Lower leg skin (tissue), 3 donors: Measurements from ENCODE around the gene RSPH1.

Source experiments
- POLR2A ChIP-seq, 2 donors: fragments of 450-650 bp; IDR thresholded peaks; one replicate each; pipeline ENCODE4 v1.6.1; 2016 to 2017; ENCODE audit warnings: antibody characterized with exemption in 2 of 2, mild to moderate bottlenecking in 1 of 2, moderate library complexity in 1 of 2
- TF ChIP-seq, protein P1 (sequence below), 3 donors: fragments of 450-650 bp; IDR thresholded peaks; one replicate each; pipeline ENCODE4 v1.5.1; 2016; ENCODE audit warnings: antibody characterized with exemption in 3 of 3, mild to moderate bottlenecking in 3 of 3, moderate library complexity in 2 of 3

DNA sequence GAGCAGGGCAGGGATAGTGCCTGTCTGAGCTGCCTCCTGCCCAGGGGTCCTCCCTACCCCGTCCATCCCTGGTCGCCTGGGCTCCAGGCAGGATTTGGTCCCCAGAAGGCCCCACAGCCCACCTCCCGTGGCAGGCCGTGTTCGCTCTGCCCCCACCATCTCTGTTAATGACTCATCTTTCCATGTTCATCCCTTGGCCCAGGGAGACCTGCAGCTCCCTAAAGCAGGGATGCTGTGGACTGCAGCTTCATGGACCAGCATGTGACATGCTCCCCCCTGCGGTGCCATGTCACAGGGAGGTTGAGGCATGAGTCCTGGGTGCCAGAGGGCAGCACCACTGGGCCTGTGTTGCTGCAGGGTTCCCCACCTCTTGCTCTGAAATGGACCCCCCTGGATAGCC is 65.5 kb downstream of the RSPH1 start:
- TF ChIP-seq, protein P1, sequence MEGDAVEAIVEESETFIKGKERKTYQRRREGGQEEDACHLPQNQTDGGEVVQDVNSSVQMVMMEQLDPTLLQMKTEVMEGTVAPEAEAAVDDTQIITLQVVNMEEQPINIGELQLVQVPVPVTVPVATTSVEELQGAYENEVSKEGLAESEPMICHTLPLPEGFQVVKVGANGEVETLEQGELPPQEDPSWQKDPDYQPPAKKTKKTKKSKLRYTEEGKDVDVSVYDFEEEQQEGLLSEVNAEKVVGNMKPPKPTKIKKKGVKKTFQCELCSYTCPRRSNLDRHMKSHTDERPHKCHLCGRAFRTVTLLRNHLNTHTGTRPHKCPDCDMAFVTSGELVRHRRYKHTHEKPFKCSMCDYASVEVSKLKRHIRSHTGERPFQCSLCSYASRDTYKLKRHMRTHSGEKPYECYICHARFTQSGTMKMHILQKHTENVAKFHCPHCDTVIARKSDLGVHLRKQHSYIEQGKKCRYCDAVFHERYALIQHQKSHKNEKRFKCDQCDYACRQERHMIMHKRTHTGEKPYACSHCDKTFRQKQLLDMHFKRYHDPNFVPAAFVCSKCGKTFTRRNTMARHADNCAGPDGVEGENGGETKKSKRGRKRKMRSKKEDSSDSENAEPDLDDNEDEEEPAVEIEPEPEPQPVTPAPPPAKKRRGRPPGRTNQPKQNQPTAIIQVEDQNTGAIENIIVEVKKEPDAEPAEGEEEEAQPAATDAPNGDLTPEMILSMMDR (IDR thresholded peaks at IDR 0.05): no peak
- no peak for TF ChIP-seq POLR2A (IDR thresholded peaks at IDR 0.05)
